CD4-positive, alpha-beta T cell treated with Interleukin-1 beta for 1 hour (primary cell): ENCODE data around the gene PTCRA.

Experiments
- DNase-seq, 2 donors: peaks; one replicate each; pipeline ENCODE4 v3.0.0-alpha.2; 2020 to 2022

Gene PTCRA

DNA sequence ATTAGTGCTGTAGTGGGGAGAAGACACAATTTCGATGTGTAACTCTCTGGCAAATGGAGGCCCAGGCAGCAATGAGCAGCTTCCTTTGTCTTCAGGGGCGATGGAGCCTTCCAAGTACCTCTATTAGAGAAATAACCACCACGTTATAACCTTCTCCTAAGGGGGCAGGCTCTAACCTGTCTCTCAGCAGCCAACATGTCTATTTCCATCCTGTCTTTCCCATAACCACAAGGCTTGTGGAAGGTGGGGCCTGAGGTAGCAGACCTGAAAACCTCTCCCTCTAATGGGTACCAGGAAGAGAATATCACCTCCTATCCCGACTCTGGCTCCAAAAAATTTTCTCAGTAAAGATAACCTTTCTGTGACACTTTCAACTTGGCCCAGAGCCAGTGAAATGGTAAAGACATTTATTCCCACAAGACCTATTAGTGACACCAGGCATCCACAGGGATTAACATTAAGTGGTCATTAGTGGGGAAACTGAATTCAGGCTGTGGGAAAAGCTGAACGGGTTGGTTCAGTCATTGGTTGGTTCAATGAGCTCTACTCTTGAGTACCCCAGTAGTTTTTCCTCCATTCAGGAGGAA is 59.2 kb downstream of the PTCRA start:
- DNase-seq: no peak
